HL-60 (cell line): ENCODE measurements around the gene NSUN7.

Source experiments
- GABPA ChIP-seq: IDR thresholded peaks from 2 replicates; pipeline ENCODE4 v1.6.1; 2012; ENCODE audit warnings: low read depth
- POLR2AphosphoS5 ChIP-seq: IDR thresholded peaks from 2 replicates; pipeline ENCODE4 v1.6.1; 2012; ENCODE audit warnings: low read depth
- SPI1 ChIP-seq: IDR thresholded peaks from 2 replicates; pipeline ENCODE4 v1.6.1; 2012; ENCODE audit warnings: low read depth, mild to moderate bottlenecking, borderline replicate concordance
- TF ChIP-seq, protein P1 (sequence below): IDR thresholded peaks from one replicate; pipeline ENCODE4 v1.5.1; 2011; ENCODE audit warnings: low read length, control low read depth, inconsistent platforms; ENCODE audit not compliant: insufficient read depth
- TF ChIP-seq, protein P2 (sequence below): IDR thresholded peaks from 2 replicates; pipeline ENCODE4 v1.6.1; 2012; ENCODE audit warnings: low read depth; ENCODE audit not compliant: insufficient replicate concordance

DNA sequence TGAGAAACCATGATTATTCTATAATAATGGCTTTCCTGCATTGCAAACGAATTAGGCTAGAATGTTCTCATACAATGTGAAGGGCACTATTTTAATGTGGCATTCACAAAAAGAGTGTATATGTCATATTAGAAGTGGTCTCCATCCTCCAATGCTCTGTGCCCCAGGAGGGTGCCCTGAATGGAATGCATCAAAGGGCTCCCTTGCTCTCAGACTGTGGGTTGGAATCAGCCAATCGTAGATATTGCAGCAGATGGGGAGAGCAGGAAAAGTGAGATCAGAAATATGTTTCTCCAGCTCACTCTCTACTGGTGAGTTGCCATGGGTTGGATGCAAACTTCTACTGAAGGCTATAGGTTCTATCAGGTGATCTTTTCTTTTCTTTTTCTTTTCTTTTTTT lies 11.9 kb upstream of the NSUN7 start:
- TF ChIP-seq, protein P1, sequence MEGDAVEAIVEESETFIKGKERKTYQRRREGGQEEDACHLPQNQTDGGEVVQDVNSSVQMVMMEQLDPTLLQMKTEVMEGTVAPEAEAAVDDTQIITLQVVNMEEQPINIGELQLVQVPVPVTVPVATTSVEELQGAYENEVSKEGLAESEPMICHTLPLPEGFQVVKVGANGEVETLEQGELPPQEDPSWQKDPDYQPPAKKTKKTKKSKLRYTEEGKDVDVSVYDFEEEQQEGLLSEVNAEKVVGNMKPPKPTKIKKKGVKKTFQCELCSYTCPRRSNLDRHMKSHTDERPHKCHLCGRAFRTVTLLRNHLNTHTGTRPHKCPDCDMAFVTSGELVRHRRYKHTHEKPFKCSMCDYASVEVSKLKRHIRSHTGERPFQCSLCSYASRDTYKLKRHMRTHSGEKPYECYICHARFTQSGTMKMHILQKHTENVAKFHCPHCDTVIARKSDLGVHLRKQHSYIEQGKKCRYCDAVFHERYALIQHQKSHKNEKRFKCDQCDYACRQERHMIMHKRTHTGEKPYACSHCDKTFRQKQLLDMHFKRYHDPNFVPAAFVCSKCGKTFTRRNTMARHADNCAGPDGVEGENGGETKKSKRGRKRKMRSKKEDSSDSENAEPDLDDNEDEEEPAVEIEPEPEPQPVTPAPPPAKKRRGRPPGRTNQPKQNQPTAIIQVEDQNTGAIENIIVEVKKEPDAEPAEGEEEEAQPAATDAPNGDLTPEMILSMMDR = no peak
- TF ChIP-seq SPI1 (no peak), POLR2AphosphoS5 (no peak), GABPA (no peak)
- TF ChIP-seq, protein P2, sequence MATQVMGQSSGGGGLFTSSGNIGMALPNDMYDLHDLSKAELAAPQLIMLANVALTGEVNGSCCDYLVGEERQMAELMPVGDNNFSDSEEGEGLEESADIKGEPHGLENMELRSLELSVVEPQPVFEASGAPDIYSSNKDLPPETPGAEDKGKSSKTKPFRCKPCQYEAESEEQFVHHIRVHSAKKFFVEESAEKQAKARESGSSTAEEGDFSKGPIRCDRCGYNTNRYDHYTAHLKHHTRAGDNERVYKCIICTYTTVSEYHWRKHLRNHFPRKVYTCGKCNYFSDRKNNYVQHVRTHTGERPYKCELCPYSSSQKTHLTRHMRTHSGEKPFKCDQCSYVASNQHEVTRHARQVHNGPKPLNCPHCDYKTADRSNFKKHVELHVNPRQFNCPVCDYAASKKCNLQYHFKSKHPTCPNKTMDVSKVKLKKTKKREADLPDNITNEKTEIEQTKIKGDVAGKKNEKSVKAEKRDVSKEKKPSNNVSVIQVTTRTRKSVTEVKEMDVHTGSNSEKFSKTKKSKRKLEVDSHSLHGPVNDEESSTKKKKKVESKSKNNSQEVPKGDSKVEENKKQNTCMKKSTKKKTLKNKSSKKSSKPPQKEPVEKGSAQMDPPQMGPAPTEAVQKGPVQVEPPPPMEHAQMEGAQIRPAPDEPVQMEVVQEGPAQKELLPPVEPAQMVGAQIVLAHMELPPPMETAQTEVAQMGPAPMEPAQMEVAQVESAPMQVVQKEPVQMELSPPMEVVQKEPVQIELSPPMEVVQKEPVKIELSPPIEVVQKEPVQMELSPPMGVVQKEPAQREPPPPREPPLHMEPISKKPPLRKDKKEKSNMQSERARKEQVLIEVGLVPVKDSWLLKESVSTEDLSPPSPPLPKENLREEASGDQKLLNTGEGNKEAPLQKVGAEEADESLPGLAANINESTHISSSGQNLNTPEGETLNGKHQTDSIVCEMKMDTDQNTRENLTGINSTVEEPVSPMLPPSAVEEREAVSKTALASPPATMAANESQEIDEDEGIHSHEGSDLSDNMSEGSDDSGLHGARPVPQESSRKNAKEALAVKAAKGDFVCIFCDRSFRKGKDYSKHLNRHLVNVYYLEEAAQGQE = no peak
